Brain pericyte (primary cell): ENCODE results near the gene SV2B.

Experiments
- DNase-seq: peaks from one replicate; pipeline ENCODE4 v3.0.0-alpha.2; 2012; ENCODE audit warnings: low read depth, low spot score

SV2B gene

DNA sequence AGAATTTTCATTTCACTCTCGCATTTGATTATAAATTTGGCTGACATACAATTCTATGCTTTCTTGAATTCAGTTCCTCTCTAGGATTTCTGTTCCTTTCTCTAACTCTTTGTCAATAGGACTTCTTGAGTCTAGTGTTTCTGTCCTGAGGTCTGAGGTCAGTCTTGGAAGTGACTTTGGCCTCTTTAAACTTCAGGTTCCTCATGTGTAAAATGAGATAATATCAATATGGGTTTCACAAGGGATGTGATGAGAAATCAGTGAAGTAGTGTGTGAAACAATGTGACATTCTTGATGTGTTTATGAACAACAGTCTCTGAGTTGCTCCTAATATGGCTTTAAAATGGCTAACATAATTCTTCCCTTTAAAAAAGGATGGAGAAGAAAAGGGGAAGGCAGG lies 92.2 kb downstream of the SV2B start:
- no peak for DNase-seq

DNA sequence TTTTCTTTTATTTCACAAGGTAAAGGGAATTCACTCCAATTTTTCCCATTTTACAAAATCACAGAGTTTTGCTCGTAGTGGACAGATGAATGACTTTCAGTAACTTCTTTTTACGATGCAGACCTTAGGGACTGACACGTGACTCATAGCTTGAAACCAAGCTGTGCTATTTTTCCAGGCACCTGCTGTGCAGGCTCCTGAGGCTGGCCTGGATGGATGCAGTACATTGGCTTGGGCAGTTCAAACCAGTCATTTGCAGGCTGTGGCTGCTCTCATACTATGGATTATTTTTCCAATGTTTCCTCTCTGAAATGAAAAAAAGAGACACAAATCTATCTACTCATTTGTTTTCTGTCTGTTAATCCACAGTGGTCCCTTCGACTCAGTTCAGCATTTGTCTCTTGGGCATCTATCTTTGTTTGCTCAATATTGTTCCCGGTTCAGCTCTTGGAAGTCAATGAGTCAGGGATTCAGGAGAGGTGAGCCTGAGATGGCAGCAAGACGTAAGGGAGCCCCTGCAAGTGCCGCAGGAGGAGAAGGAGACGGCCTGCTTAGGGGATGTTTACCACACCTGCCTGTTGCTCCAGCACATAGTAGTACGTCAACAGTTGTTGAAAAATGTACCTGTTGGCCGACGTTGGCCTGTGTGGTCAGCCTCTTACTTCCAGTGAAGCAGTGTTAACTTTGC lies 92.8 kb downstream of the SV2B start:
- no peak for DNase-seq

DNA sequence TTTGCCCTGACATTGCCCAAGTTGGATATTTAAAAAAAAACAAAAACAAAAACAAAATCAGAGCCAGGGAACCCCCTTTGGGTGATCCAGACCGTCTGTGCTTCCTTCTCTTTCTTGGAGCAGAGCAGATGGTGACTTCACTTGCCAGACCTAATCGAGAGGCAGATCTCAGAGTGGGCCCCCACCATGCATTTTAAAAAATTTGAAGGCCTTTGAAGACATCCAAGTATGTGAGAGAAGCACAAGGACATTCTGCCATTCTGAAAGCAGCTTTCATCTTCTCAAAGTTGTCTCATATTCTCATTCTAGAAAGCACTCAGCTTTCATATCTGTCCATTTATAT lies 93.3 kb downstream of the SV2B start:
- DNase-seq: no peak

DNA sequence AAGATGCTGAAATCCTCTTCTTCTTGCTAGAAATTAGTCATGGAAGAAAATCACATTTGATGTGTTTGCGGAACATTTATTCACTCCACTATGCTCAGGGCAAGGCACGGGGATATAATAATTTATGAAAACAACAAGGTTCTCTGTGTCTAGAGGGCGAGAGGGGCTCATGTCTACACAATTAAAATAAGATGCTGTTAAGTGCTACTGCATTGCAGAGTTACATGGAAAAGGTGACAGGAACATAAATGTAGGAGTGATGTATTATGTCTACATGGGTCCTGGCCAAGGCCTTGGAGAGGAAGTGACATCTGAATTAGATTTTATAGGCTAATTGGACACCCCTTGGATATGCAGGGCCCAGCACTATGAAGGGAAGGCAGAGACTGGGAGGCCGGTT lies 96.1 kb downstream of the SV2B start:
- no peak for DNase-seq

DNA sequence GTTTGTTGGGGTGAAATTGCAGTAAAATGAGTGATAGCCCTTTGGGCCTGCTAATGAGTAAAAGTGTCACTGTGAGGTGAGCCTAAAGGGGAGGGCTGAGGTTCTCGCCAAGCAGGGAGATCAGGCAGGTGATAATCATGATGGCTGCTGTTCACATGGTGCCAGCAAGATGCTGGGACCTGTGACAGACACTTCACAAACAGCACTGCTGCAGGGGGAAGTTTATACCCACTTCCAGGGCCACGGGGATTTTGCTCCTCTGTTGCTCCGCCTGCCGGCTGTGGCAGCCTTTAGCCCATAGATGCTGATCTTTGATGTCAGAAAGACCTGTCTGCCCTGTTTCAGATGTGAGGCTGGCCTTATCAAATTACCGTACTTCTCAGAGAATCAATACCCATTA lies 96.7 kb downstream of the SV2B start:
- no peak for DNase-seq

DNA sequence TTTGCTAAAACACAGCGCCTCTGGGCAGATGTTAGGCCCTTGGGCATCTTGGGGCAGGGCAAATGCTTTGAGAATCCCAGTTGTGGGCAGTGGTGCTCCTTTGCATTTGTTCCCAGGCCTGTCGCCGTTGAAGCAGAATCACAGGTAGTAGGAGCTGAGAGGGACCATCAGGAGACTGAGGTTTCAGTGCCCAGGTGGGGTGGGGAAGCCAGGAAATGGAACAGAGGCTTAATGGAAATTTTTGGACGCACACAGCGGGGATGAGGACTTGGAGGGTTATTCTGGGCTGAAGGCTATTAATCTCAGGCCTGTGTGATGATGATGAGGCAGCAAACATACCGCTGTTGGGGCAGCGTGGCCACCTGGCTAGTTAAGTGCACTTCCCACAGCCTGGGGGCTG lies 99.5 kb downstream of the SV2B start:
- no peak for DNase-seq

DNA sequence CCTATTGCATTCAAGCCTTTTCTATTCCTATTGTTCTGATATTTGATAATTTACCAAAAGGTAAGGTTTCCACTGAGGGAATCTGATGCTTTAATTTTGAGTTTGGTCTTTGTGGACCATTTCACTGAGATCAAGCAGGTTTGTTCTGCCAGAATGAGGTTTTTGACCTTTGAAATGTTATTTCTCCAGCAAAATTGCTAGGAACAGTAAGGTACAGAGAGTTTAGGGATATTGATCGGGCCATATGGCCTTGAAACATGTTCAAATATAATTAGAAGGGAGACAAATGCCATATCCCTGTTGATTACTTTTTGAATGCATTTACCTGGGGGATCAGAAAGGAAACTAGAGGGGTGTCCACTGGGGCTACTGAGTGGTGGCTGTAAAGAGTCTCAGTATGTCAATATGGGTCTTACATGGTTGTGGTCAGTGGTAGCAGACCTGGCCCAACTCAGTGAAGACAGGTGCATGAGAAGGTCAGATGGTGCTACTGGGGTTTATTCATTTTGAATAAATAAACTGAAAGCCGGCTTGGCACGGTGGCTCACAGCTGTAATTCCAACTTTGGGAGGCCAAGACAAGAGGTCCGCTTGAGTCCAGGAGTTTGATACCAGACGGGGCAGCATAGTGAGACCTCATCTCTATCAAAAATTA lies 100.2 kb downstream of the SV2B start:
- no peak for DNase-seq

DNA sequence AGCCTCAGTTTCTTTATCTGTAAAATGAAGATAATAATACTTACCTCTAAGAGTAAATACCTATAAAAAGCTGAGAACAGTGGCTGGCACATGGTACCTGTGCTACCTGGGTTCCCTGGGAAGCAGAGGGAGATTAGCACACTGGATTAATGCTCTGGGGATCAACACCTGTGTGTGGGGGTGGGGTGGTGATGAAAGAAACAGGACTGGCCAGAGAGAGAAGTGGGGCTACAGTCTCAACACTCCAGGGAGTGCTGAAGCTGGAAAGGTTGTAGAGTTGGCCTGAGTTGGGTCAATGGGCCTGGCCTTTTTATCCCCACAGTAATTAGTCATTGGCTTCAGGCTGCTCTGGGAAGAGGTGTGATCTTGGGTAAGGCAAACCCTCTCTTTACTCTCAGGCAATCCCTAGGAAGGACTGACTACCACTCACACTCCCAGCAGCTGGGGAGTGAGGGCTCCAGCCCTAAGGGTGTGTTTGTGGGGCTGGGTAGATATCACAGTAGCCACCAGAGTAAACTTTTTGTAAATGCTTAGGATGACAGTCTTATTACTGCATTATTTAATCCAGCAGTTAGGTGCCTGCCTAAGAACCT lies 102.5 kb downstream of the SV2B start:
- DNase-seq: no peak

DNA sequence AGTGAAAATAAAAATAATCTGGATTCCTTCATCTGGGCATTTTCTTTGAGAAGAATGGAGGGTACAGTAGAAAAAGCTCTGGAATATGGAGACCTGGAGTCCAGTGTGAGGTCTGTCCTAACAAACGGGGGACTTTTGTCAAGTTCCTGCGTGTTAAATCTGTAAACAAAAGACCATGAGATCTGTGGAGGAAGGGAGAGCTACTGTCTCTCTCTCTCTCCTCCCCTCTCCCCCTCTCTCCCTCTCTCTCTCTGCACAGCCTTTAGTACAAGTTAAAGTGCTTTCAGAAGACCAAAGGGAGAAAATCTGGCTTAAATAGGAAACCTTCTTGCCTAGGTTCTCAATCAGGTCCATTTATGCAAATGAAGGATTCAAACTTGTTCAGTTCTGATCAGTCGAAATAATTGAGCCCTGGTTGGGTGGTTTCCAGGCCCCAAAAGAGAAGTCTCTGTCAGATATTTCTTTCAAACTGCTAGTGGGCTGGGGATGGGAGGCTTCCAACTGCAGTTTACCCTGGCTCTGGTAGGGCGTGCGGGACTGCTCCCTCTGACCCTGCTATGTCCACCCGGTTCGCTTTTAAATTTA lies 103.7 kb downstream of the SV2B start:
- DNase-seq: no peak

DNA sequence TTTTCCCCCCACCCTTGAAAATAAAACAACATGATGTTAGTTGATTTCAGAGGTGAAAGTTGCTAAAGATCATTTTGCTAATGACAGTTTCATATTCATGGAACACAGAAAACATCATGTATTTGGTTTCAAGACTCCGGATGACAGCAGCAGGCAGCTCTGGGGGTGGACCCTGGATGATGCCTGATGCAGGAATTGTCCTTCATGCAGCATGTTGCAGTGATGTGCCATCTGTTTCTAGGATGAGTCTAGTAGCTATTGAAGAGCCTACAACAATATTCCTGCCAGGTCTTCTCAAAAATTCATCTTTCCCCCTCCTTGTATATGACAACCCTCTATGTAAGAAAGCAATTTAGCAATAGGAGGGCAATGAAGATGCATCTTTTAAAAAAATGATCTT lies 108.3 kb downstream of the SV2B start:
- DNase-seq: no peak

DNA sequence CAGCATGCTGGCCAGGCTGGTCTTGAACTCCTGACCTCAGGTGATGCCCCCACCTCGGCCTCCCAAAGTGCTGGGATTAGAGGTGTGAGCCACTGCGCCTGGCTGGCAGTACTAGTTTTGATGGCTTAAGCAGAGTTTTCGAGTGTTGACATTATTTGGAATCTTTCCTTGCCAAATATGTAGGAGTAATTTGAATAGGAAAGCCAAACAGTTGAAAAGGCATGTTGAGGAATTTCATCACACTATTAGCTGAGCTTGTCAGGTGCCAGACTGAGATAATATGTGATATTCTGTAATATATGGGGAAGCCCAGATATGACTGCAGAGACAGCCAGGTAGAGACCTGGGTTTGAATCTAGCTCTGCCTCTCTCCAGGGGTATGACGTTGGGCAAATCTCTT lies 109.3 kb downstream of the SV2B start:
- no peak for DNase-seq

DNA sequence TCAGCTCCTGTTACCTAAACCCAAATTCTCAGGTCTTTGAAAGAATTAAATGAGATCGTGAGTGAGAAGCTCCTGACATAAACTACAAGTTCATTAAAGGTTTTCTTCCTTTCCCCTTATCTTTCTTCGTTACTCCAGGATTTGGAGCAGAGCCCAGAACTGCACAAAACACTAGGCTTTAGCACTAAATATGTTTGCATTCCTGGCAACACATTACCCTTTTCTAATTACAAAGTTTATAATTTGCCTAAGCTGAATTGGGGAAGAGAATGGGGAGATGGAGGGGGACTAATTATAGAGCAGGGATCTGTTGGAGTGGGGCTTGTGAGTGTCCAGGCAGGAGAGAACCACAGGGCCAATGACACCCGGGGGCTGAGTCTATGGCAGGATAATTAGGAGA lies 109.7 kb downstream of the SV2B start:
- no peak for DNase-seq

DNA sequence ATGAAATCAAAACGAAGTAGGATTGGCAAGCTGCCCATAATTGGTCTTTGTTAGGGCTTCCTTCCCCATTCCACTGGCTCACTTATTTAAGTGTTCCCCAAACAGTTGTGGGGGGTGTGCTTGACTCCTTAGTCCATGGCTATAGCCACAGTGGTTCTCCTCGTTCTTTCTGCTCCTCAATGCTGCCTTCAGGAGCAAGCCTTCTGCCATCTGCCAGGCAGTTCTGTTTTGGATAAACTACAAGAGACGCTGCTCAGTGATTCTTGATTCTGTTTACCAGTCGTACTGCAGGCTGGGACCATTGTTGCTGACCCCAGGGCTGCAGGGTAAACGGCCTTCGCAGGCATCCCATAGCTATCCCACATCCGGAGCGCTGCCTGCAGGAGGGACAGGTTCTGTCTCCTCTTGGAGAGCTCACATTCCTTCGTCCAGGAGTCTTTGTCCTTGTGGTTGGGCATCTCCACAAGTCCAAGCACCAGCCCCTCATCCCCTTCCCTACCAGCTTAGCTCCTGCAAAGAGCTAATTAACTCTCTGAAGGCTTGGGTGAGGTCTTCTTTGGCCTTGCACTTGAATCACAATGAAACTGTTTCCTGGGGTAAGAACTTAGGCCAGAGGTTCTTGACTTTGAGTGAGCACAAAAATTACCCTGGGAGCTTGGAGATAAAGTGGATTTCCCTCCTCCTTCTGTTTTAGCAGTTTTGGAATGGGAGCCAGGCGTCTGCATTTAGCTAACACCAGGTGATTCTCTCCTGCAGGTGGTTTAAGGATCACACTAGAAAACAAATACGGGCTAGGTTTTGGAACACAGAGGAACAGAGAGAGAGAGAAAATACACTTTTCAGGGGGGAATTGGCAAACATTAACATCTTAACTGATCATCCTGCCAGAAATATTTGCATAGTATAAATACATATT lies 114.9 kb downstream of the SV2B start:
- DNase-seq: no peak

DNA sequence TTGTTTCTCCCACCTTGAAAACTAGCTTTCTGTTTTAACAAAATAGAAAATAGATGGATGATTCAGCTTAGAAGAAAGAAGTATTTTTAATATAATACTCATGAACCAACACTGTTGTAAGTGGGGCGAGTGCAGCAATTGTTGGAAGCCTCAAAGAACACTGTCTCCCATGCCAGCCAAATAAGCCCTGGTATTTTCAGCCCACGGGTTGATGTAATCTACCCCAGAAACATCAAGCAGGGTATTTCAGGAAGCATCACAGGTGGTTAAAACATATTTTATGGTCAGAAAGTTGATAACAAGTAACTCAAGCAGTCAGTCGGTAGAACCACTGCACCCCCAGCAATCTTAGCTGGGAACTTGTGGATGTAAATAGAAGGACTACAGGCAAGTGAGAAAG lies 115.9 kb downstream of the SV2B start:
- DNase-seq: no peak

DNA sequence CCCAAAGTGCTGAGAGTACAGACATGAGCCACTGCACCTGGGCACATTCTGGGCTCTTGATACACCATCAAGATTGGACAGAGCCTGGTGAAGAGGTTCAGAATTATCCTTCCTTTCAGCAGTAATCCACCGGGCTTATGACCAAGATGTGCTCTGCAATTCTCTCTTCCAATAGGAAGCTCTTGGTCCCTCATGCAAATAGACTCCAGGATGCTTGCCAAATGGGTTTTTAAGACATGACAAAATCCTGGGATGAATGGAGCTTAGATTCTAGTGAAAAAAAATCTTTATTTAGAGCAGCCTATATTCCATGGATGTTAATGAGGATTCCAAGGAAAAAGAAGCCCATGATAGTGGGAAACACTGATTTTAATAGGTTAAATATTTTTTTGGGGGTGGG lies 119.1 kb downstream of the SV2B start:
- no peak for DNase-seq

DNA sequence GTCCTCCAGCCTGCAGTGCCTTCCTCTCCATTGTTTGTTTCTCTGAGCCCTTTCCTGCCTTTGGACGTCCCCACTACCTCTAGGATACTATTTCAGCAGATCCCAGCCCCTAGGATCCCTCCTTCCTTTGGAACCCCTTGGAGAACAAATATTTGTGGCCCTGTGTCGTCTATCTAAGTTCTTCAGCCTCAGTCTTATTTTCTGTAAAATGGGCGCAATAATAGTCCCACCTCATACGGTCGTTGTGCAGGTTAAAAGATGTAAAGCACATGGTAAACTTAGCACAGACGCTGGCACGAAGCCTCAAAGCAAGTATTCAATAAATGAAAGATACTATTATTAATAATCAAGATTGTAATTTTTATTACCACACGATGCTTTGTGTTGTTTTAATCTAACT lies 122.0 kb downstream of the SV2B start:
- DNase-seq: no peak

DNA sequence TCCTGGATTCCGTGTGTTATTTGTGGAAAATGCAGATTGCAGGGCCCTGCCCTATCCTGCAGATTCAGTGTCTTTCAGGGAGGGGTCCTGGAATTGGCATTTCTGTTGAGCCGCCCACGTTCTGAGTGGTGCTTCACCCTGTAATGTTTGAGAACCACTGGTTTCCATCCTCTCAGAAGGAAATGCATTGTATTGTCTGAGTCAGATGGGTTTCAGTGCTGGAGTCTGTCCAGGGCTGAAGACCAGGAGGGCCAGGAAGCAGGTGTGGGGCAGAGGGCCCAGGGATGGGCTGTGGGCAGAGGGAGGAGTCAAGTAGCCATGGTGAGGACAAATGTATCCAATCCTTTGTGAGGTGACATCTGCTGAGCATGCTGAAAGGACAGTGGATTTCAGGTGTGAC lies 123.8 kb downstream of the SV2B start:
- no peak for DNase-seq

DNA sequence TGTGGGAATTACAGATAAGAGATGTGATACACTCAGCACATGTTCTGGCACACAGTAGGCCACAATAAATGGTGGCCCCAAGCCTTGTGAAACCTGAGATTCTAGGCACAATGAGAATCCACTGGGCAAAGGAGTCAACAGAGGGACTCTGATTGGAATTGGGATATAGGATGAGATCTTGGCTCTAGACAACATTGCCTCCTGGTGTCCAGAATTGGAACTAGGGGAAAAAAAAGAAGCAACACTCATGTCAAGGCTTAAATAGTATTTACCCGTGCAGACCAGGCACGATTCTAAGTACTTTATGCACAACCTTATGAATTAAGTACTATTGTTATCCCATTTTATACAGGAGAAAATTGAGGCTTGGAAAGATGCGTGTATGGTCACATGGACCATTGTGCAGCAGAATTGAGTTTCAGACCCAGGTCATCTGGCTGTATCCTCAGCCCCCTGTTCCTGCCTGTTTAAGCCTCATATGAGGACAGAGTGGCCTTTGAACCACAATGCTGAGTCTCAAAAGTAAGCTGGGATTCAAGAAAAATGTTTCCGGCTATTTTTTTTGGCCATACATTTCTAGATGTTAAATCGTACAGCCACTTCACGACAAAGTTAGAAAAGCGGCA lies 124.8 kb downstream of the SV2B start:
- DNase-seq: no peak

DNA sequence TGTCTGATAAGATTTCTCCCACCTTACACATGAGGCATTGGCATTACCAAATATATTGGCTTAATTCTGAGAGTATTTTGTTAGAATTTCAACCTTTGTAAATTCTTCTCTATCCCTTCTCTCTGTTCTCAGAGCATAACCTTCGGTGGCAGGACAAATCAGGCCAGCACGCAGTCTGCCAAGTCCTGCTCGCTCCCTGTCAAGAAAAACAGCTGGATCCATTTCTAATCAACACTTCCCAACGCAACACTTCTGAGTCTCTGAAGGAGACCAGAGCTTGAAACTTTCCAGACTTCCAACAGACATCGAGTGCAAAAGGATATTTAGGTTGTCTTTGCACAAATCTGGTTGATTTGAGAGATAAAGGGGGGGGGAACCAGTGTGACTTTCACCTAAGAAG lies 125.7 kb downstream of the SV2B start:
- DNase-seq: no peak

DNA sequence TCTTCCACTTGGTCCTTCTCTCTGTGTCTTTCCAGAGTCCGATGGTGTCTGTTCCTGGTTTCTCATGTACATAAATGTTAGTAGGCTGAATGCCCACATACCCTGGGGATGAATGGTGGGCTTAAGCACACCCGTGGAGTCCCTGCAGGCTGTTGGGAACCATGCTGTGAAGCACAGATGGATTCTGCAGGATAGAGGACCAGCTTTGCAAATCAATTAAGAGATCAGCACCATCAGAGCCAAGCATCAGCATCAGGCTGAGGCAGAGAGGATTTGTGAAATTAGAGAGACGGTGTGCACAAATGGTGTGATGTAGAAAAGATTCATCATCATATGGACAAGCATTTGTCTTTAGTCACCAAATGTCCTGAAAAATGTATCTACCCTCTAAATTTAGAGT lies 127.1 kb downstream of the SV2B start:
- no peak for DNase-seq

DNA sequence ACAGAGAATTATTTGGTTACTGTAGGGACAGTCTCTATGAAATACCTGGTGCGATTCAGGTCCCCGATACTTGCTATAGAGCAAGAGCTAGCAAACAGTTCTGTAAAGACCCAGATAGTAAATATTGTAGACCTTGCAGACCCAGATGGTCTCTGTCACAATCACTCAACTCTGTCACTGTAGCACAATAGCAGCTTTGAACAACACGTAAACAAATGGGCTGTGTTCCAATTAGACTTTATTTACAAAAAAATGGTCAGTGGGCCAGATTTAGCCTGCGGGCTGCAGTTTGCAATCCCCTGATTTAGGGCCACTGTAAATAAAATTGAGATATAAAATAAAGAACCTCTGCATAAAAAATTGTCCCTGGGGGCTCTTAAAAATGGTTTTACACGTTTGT lies 127.7 kb downstream of the SV2B start:
- no peak for DNase-seq

DNA sequence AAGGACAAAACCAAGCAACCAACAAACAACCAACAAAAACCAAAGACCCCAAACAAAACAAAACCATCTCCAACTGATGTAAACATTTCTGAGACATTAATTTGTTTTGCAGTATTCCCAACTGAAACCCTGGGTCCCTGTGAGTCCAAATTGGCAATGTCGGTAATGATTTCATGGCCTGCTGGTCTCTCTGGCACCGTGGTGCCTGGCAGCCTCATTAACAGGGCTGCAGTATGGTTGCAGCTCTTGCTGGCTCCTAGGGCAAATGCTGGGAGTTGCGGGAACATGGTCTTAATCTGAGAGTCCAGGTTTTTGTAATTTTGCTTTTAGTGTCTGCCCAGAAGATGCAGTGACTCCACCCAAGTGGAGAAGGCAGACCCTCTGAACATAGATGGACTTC lies 128.3 kb downstream of the SV2B start:
- no peak for DNase-seq
